ENCODE measurements around the gene EPB41L5.

EPB41L5 gene

DNA sequence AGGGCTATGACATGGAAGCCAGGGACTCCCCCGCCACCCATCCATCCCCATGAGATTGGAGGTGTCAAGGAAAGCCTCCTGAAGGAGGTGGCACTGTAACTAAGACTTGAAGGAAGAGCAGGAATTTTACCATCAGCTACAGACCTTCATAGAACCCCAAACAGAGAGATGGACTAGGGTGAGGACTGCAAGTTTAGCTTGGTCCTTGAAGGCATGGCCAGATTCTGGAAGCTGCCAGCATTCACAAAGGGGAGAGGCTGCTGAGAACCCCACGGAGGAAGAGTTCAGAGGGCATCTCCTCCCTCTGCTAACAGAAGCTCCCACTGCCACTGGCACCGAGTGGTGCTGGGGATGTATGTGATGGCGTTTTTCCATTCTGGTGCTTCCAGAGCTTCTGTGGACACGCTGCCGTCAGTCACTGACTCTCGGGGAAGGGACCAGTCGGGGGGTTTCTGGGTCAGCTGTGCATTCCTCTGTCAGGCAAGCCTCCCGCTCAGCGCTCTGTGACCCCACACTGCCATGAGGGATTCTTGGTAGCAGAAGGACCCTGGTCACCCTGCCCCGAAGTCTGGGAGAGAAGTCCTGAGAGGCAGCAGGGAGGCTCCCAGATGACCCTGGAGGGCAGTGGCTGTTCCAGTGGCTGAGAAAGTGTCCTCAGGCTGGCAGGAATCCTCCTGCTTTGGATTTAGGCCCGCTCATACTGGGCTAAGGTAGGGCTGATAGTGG lies 192.2 kb downstream of the EPB41L5 start:
- Histone ChIP-seq H3K27ac (ENCODE audit: low read length) (no peak overlapping the region), H3K4me3 (ENCODE audit: low read depth in 1 of 2, low read length in 2 of 2) (no peak overlapping the region), H3K4me1 (ENCODE audit: control insufficient read depth in 1 of 2, insufficient read depth in 2 of 2, low read length in 2 of 2) (peaks cover 6 to 8% of the 10 kb centered on the region in 2 donors), H3K27me3 (ENCODE audit: low read depth, low read length) (no peaks in the 10 kb centered on the region), H3K36me3 (ENCODE audit: control insufficient read depth in 1 of 2, insufficient read depth in 2 of 2, low read length in 2 of 2) (no peaks in the 10 kb centered on the region), H3K9me3 (ENCODE audit: control insufficient read depth in 1 of 2, low read length in 2 of 2) (no peaks in the 10 kb centered on the region)

DNA sequence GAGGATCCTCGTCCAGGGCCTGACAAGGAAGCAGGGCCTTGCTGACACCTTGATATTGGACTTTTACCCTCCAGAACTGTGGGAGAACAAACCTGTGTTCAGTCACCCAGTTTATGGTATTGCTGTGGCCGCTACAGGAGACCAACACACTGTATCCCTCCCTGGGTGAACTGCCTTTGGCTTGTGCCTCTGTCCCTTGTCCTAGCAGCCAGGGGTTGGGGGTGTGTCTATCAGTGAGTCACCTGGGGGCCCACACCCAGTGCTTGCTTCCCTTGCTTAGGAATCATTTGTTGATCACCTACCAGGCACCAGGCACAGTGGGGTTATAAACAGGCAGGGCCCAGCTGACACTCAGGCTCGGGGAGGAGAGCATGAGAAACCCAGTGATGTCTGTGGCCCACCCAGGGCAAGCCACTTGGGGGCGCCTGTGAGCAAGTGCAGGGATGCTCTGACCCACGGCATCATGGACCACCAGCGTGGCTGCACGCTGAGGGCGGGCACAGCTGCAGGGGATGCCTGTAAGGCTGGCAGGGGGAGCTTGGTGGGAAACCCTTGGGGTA lies 193.2 kb downstream of the EPB41L5 start:
- Histone ChIP-seq H3K36me3 (ENCODE audit: control insufficient read depth in 1 of 2, insufficient read depth in 2 of 2, low read length in 2 of 2) (no peaks in the 10 kb centered on the region), H3K27me3 (ENCODE audit: low read depth, low read length) (no peaks in the 10 kb centered on the region), H3K4me3 (ENCODE audit: low read depth in 1 of 2, low read length in 2 of 2) (no peak overlapping the region), H3K27ac (ENCODE audit: low read length) (no peak overlapping the region), H3K9me3 (ENCODE audit: control insufficient read depth in 1 of 2, low read length in 2 of 2) (no peaks in the 10 kb centered on the region), H3K4me1 (ENCODE audit: control insufficient read depth in 1 of 2, insufficient read depth in 2 of 2, low read length in 2 of 2) (peaks cover 6 to 8% of the 10 kb centered on the region in 2 donors)

DNA sequence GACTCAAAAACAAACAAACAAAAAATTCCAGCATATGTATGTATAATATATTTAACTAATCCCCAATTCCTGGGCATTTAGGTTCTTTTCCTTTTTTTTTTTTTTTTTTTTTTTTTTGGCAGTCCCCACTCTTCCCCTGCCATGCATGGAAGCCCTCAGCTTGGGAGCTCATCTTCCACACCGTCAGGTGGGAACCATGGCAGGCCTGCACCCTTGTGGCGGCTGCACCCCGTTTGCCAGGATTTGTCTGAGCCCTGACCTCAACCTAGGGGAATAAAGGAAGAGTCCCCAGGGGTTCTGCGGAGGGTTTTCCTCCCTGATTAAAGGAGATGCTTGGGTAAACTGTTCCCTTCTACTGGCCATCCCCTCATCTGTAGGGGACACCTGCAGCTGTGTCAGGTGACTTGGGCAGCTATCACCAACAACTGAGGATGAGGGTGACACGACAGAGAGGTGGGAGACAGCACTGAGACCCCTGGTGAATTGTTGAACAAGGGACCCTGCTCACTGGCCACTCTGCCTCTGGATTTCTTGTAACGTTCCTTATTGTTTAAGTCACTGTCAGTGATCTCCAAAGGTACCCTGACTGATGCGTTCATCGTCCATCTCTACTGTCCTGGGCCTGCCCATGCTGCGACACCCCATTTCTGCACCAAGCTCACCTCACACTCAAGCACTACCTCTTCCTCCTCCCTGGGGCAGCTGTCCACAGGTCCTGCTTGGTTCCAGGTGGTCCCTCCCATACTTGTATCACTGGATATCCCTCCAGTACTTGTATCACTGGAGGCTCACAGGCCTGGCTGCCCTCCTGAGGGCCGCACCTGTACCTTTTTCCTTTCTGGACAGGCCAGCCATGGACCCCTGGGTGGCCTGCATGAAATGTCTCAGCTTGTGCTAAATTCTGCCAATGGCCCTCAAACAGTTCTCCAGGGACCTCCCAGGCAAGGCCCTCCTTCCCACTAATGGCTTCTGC lies 195.8 kb downstream of the EPB41L5 start:
- no peaks in the 10 kb centered on the region for H3K27me3 ChIP-seq (ENCODE audit: low read depth, low read length)
- no peaks in the 10 kb centered on the region for H3K9me3 ChIP-seq (ENCODE audit: control insufficient read depth in 1 of 2, low read length in 2 of 2)
- H3K36me3 ChIP-seq (ENCODE audit: control insufficient read depth in 1 of 2, insufficient read depth in 2 of 2, low read length in 2 of 2), result no peaks in the 10 kb centered on the region
- H3K27ac ChIP-seq (ENCODE audit: low read length), result no peak overlapping the region
- H3K4me1 ChIP-seq (ENCODE audit: control insufficient read depth in 1 of 2, insufficient read depth in 2 of 2, low read length in 2 of 2), result peaks cover 0 to 1% of the 10 kb centered on the region in 2 donors
- no peak overlapping the region for H3K4me3 ChIP-seq (ENCODE audit: low read depth in 1 of 2, low read length in 2 of 2)

DNA sequence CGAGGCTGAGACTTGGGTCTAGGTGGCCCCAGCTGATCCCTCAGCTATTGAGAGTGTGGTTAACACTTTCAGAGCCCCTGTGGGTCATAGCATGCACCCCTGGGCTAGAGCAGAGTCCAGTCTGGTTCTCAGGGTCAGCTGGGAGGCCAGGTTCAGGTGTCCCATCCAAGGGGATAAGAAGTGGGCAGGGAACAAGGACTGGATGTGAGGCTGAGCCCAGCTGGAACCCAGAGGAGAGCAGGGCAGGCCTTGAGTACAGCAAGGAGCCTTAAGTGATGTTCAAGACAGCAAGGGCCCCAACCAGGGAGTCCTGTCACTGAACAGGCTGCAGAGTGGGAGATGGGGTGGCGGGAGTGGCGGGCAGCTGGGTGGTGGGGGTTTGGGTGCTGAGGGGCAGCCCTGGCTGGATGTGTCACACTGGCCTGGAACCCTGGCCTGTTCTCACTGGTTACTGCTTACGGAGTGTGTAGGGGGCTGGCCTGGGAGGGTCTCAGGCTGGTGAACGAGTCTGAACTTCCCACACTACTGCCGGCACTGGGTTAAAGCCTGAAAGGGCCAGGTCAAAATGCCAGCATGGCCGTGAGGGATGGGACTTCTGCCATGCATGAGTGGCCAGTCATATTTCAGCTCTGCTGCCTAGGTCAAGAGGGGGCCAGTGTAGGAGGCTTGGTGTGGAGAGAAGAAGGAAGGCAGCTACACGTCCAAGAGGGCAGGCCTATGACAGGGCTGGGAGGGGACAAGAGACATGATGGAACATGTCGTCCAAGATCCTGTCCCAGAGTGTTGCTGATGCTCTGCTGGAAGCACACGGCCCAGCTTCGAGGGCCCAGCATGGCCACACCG lies 196.8 kb downstream of the EPB41L5 start:
- Histone ChIP-seq H3K9me3 (ENCODE audit: control insufficient read depth in 1 of 2, low read length in 2 of 2) (no peaks in the 10 kb centered on the region), H3K27me3 (ENCODE audit: low read depth, low read length) (no peaks in the 10 kb centered on the region), H3K4me1 (ENCODE audit: control insufficient read depth in 1 of 2, insufficient read depth in 2 of 2, low read length in 2 of 2) (no peaks in the 10 kb centered on the region), H3K27ac (ENCODE audit: low read length) (no peak overlapping the region), H3K4me3 (ENCODE audit: low read depth in 1 of 2, low read length in 2 of 2) (no peak overlapping the region), H3K36me3 (ENCODE audit: control insufficient read depth in 1 of 2, insufficient read depth in 2 of 2, low read length in 2 of 2) (no peaks in the 10 kb centered on the region)

DNA sequence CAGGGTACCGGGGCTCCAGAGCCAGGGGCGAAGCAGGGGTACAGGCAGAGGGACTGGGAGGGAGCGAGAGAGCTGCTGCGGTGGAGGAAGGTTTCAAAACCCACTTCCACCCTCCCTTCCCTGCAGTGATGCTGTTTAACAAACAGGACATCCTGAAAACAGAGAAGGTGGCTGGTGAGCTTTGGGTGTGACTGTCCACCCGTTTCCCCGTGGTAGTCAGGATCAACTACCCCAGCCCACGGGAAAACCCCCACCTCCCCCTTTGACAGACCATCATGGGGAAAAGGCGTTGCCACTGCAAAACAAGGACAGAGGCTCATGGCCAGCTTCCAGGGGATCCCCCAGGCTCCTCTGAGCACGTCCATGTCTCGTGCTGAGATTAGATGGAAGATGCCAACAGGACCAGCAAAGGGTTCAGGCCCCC lies 197.4 kb downstream of the EPB41L5 start:
- Histone ChIP-seq H3K4me3 (ENCODE audit: low read depth in 1 of 2, low read length in 2 of 2) (no peak overlapping the region), H3K36me3 (ENCODE audit: control insufficient read depth in 1 of 2, insufficient read depth in 2 of 2, low read length in 2 of 2) (no peaks in the 10 kb centered on the region), H3K9me3 (ENCODE audit: control insufficient read depth in 1 of 2, low read length in 2 of 2) (no peaks in the 10 kb centered on the region), H3K4me1 (ENCODE audit: control insufficient read depth in 1 of 2, insufficient read depth in 2 of 2, low read length in 2 of 2) (no peaks in the 10 kb centered on the region), H3K27ac (ENCODE audit: low read length) (no peak overlapping the region), H3K27me3 (ENCODE audit: low read depth, low read length) (no peaks in the 10 kb centered on the region)

DNA sequence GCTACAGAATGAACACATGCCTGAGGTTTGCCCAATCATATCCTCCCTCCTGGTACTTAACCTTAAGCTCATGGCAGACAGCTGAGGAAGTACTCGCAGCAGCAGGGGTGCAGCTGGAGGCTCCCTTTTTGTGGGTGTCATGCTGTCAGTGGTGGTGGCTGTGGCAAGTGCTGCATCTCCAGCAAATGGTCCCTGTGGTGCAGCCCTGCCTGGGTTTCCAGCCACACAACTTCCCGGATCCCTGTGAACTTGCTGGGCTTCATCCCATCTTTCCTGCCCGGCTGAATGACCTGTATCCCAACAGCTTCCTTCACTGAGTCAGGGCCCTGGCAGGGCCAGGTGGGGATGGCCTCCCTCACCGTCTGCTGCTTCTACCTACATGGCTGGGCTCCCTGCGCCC lies 205.3 kb downstream of the EPB41L5 start:
- Histone ChIP-seq H3K27ac (ENCODE audit: low read length) (no peak overlapping the region), H3K4me1 (ENCODE audit: control insufficient read depth in 1 of 2, insufficient read depth in 2 of 2, low read length in 2 of 2) (peaks cover 4 to 16% of the 10 kb centered on the region in 2 donors), H3K9me3 (ENCODE audit: control insufficient read depth in 1 of 2, low read length in 2 of 2) (peaks cover 0 to 4% of the 10 kb centered on the region in 2 donors), H3K4me3 (ENCODE audit: low read depth in 1 of 2, low read length in 2 of 2) (no peak overlapping the region), H3K27me3 (ENCODE audit: low read depth, low read length) (no peaks in the 10 kb centered on the region), H3K36me3 (ENCODE audit: control insufficient read depth in 1 of 2, insufficient read depth in 2 of 2, low read length in 2 of 2) (peaks cover 10 to 22% of the 10 kb centered on the region in 2 donors)

DNA sequence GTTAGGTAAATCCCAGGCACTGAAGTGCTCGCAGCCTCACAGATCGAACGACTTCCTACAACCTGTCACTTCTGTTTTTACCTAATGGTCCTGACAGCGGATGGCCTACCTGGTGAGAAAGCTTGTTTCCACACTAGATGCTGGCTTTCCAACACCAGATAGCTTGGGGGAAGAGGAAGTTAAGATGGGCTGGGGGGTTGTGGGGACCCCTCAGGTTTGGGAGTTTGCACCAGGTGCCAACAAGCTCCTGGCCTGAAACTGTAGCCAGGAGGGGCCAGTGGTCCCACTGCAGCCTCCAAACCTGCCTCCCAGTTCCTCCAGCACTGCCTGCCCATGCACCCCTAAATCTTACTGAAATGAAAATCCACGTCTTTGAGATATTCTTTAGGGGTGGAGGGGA lies 206.4 kb downstream of the EPB41L5 start:
- no peak overlapping the region for H3K4me3 ChIP-seq (ENCODE audit: low read depth in 1 of 2, low read length in 2 of 2)
- H3K4me1 ChIP-seq (ENCODE audit: control insufficient read depth in 1 of 2, insufficient read depth in 2 of 2, low read length in 2 of 2), result peaks cover 4 to 16% of the 10 kb centered on the region in 2 donors

DNA sequence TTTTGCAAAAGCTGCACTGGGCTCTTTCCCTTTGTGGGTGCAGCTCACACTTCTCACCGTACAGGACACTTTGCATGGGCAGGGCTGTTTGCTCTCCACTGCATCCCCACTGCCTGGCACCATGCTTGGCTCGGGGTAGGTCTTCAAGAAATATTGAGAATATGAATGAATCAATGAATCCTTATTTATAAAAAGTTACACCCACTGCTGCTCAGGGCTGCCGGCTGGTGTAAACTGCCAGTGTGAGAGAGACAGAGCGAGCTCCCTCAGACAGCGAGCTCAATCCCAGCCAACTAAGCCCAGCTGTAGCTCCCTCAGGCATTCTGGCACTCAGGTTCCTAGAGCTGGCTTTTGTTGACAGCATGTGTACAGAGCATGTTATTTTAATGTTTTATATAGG lies 206.9 kb downstream of the EPB41L5 start:
- H3K4me3 ChIP-seq (ENCODE audit: low read depth in 1 of 2, low read length in 2 of 2), result no peak overlapping the region
- peaks cover 0 to 4% of the 10 kb centered on the region in 2 donors for H3K9me3 ChIP-seq (ENCODE audit: control insufficient read depth in 1 of 2, low read length in 2 of 2)
- H3K36me3 ChIP-seq (ENCODE audit: control insufficient read depth in 1 of 2, insufficient read depth in 2 of 2, low read length in 2 of 2), result peaks cover 10 to 22% of the 10 kb centered on the region in 2 donors
- H3K27ac ChIP-seq (ENCODE audit: low read length), result no peak overlapping the region
- no peaks in the 10 kb centered on the region for H3K27me3 ChIP-seq (ENCODE audit: low read depth, low read length)
- peaks cover 4 to 16% of the 10 kb centered on the region in 2 donors for H3K4me1 ChIP-seq (ENCODE audit: control insufficient read depth in 1 of 2, insufficient read depth in 2 of 2, low read length in 2 of 2)

More for the DNA sequence above, 206.4 kb downstream of the EPB41L5 start:
- no peaks in the 10 kb centered on the region for H3K27me3 ChIP-seq (ENCODE audit: low read depth, low read length)
- H3K9me3 ChIP-seq (ENCODE audit: control insufficient read depth in 1 of 2, low read length in 2 of 2), result peaks cover 0 to 4% of the 10 kb centered on the region in 2 donors
- H3K36me3 ChIP-seq (ENCODE audit: control insufficient read depth in 1 of 2, insufficient read depth in 2 of 2, low read length in 2 of 2), result peaks cover 10 to 22% of the 10 kb centered on the region in 2 donors
- H3K27ac ChIP-seq (ENCODE audit: low read length), result no peak overlapping the region

DNA sequence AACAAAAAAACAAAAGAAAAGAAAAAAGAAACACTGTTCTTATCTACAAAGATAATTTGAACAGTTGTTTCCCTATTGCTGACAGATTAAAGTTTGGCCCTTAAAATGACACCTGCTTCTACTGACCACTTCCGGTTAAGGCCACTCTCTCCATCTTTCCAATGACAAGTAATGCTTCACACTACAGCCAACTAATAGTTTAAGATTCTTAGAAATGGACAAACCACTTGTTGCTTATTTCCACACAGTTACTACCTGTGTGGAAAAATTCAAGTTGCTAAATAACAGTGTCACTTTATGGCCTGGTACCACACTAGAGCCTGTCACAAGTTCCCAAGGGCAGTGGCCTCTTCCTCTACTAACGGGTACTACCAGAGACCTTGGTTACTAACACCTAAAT lies 207.9 kb downstream of the EPB41L5 start:
- H3K27me3 ChIP-seq (ENCODE audit: low read depth, low read length), result no peaks in the 10 kb centered on the region
- H3K36me3 ChIP-seq (ENCODE audit: control insufficient read depth in 1 of 2, insufficient read depth in 2 of 2, low read length in 2 of 2), result peaks cover 10 to 22% of the 10 kb centered on the region in 2 donors
- no peak overlapping the region for H3K4me3 ChIP-seq (ENCODE audit: low read depth in 1 of 2, low read length in 2 of 2)
- peaks cover 4 to 16% of the 10 kb centered on the region in 2 donors for H3K4me1 ChIP-seq (ENCODE audit: control insufficient read depth in 1 of 2, insufficient read depth in 2 of 2, low read length in 2 of 2)
- no peak overlapping the region for H3K27ac ChIP-seq (ENCODE audit: low read length)
- H3K9me3 ChIP-seq (ENCODE audit: control insufficient read depth in 1 of 2, low read length in 2 of 2), result peaks cover 0 to 4% of the 10 kb centered on the region in 2 donors

DNA sequence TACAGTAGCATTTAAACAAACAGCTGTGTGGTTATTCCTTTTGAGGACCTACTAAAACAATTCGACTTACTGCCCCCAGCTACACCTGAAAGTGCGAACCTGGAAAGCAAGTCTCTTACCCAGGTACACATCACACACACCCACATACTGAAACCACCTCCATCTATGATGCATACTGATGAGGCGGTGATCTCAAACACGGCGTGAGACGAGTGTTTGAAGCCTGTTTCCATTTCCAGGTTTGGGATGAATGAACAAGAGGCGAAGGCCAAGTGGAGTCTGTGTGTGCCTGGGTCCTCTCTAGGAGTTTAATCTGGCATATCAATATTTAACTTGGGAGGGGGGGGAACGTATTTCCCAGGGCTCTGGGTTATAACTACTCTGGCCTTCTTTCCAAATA lies 208.7 kb downstream of the EPB41L5 start:
- peaks cover 10 to 22% of the 10 kb centered on the region in 2 donors for H3K36me3 ChIP-seq (ENCODE audit: control insufficient read depth in 1 of 2, insufficient read depth in 2 of 2, low read length in 2 of 2)
- H3K9me3 ChIP-seq (ENCODE audit: control insufficient read depth in 1 of 2, low read length in 2 of 2), result peaks cover 0 to 4% of the 10 kb centered on the region in 2 donors
- H3K4me1 ChIP-seq (ENCODE audit: control insufficient read depth in 1 of 2, insufficient read depth in 2 of 2, low read length in 2 of 2), result peaks cover 4 to 16% of the 10 kb centered on the region in 2 donors
- H3K27ac ChIP-seq (ENCODE audit: low read length), result no peak overlapping the region
- no peaks in the 10 kb centered on the region for H3K27me3 ChIP-seq (ENCODE audit: low read depth, low read length)
- H3K4me3 ChIP-seq (ENCODE audit: low read depth in 1 of 2, low read length in 2 of 2), result no peak overlapping the region

All from muscle layer of duodenum (tissue), 2 donors.